HEK293 (cell line): ENCODE data around the gene SP9.

Source experiments
- CTCF ChIP-seq: fragments of 450-650 bp; formaldehyde crosslinking; IDR thresholded peaks from 2 replicates; pipeline ENCODE4 v1.5.1; 2016; ENCODE audit warnings: missing biosample characterization, missing genetic modification characterization
- ZNF843 ChIP-seq: fragments of 450-650 bp; formaldehyde crosslinking; IDR thresholded peaks from 2 replicates; pipeline ENCODE4 v1.5.1; 2016; ENCODE audit warnings: missing biosample characterization, missing genetic modification characterization

- TF ChIP-seq CTCF (no peak), ZNF843 (no peak)
Observed at GRCh38 chr2:174344716-174345461, 10.1 kb downstream of the SP9 start.
